Breast epithelium (tissue), 4 donors: ENCODE data around the gene EMILIN2. TPM values are rescaled to one million over a fixed set of nuclear protein-coding genes. Genes with fewer than 3 reads are reported as not detected.

Source experiments
- DNase-seq, 2 donors: peaks; one replicate each; pipeline ENCODE4 v3.0.0-alpha.2; 2019; ENCODE audit warnings: low spot score in 2 of 2
- H3K27ac ChIP-seq, 2 donors: fragments of 200-600 bp; sonication (generic) in 1 of 2; one replicate each; pipeline ENCODE4 v1.5.1; 2016 to 2019; ENCODE audit warnings: mild to moderate bottlenecking in 1 of 2
- H3K27me3 ChIP-seq, 2 donors: fragments of 200-600 bp; sonication (generic) in 1 of 2; one replicate each; pipeline versions ENCODE4 v1.5.1 to v1.6.0; 2017 to 2019; ENCODE audit warnings: control low read depth in 1 of 2, mild to moderate bottlenecking in 1 of 2
- H3K36me3 ChIP-seq: fragments of 200-600 bp; one replicate; pipeline ENCODE4 v1.5.1; 2019
- H3K4me1 ChIP-seq, 2 donors: fragments of 200-600 bp; sonication (generic); one replicate each; pipeline ENCODE4 v1.5.1; 2016 to 2019; ENCODE audit warnings: control low read depth in 1 of 2
- H3K4me3 ChIP-seq, 3 donors: fragments of 200-600 bp; sonication (generic); 1 replicate in 2 of 3; 2 replicates in 1 of 3; pipeline ENCODE4 v1.5.1; 2016 to 2019; ENCODE audit warnings: mild to moderate bottlenecking in 3 of 3, moderate library complexity in 2 of 3
- H3K9me3 ChIP-seq, 2 donors: fragments of 200-600 bp; sonication (generic) in 1 of 2; one replicate each; pipeline ENCODE4 v1.5.1; 2016 to 2019; ENCODE audit warnings: control low read depth in 1 of 2
- POLR2A ChIP-seq: fragments of 450-650 bp; IDR thresholded peaks from one replicate; pipeline ENCODE4 v1.6.1; 2016; ENCODE audit warnings: antibody characterized with exemption, mild to moderate bottlenecking, moderate library complexity
- POLR2AphosphoS5 ChIP-seq, 3 donors: sonication (generic); formaldehyde crosslinking; IDR thresholded peaks; one replicate each; pipeline ENCODE4 v1.6.1; 2017; ENCODE audit warnings: antibody characterized with exemption in 3 of 3
- intact Hi-C: fragments of 100-400 bp; cut with DNase I; formaldehyde crosslinking; loops from one replicate; pipeline ENCODE4 v1.15.1; 2023; ENCODE audit warnings: low total_unique reads
- total RNA-seq, 3 donors: library from RNA; depleted of rRNA; stranded (reverse); fragments of >200 nt; gene quantifications; one replicate each; pipeline ENCODE4 v1.1.0, GENCODE V29; 2016
- TF ChIP-seq, protein P1 (sequence below), 3 donors: fragments of 450-650 bp; IDR thresholded peaks; one replicate each; pipeline ENCODE4 v1.5.1; 2016 to 2017; ENCODE audit warnings: antibody characterized with exemption in 3 of 3, mild to moderate bottlenecking in 3 of 3, moderate library complexity in 3 of 3

The EMILIN2 gene
- total RNA-seq, 3 donors from 2014 or later: 23.9 to 45.1 (median 32.4) TPM

DNA sequence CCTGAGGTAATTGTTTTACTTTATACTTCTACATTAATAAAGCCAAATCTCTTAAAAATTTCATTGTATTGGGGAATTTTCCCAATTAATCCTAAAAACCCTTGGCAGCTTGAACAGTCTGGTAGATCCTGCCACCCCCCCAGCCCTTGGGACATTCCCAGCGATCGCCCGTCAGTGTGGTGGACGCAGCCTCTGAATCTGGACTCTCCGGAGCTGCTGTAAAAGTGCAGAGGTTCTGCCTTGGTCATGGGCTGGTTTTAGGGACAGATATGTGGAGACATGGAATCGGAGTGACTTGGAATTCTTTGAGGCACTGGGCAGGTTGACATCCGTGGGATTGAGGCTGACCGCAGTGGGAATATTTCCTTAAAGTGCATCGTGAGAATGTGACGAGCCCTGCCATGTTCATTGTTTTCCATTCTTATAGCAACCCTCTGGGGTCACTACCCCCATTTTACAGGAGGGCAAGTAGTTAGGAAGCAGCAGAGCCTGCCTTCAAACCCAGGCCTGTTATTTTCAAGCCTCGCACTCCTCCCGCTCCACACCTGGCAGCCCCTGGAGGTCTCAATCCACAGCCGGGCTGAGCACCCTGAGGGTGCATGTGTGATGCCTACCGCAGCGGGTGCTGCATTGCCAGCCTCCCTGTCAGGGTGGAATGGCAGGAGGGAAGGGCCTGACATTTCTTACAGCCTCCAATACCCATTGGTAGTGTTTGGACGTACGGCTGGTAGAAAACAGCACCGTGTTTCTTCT lies 6.5 kb downstream of the EMILIN2 start:
- Histone ChIP-seq H3K4me3 (no peak overlapping the region), H3K27ac (peak overlapping the region in 1 of 2 donors; percentile 61), H3K4me1 (no peaks in the 10 kb centered on the region), H3K36me3 (no peaks in the 10 kb centered on the region), H3K27me3 (peaks cover 0 to 3% of the 10 kb centered on the region in 2 donors), H3K9me3 (no peaks in the 10 kb centered on the region)
- TF ChIP-seq, protein P1, sequence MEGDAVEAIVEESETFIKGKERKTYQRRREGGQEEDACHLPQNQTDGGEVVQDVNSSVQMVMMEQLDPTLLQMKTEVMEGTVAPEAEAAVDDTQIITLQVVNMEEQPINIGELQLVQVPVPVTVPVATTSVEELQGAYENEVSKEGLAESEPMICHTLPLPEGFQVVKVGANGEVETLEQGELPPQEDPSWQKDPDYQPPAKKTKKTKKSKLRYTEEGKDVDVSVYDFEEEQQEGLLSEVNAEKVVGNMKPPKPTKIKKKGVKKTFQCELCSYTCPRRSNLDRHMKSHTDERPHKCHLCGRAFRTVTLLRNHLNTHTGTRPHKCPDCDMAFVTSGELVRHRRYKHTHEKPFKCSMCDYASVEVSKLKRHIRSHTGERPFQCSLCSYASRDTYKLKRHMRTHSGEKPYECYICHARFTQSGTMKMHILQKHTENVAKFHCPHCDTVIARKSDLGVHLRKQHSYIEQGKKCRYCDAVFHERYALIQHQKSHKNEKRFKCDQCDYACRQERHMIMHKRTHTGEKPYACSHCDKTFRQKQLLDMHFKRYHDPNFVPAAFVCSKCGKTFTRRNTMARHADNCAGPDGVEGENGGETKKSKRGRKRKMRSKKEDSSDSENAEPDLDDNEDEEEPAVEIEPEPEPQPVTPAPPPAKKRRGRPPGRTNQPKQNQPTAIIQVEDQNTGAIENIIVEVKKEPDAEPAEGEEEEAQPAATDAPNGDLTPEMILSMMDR (IDR thresholded peaks at IDR 0.05): no peak
- TF ChIP-seq POLR2AphosphoS5 (IDR thresholded peaks at IDR 0.05): no peak
- TF ChIP-seq POLR2A: no peak
- intact Hi-C loops: no loop called here
- DNase-seq: no peak

DNA sequence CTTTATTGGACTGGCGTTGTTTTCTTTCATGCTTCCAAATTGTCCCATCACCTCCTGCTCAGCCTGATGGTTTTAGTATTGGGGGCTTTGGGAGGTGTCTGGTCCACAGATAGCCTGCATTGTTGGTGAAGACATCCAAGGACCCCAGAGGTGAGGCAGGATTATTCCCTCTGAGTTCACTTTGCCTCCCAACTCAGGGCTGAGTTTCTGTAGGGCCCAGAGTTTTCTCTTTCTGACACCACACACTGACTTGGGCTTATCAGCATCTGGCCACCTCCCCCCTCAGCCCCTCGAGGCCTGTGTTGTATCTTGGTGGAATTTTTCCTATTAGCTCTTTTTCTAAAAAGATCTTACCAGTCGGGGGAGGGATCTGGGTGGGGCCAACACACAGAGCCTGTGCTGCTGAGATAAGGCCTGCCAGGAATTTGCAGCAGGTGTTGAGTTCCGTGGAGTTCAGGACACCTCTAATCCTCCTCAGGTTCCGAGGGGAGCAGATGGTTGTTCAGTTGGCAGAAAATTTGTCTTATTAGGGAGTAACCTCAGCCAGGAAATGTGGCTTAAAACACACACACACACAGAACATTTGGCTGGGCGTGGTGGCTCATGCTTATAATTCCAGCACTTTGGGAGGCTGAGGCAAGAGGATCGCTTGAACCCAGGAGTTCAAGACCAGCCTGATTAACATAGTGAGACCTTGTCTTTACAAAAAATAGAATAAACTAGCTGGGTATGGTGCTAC lies 7.3 kb downstream of the EMILIN2 start:
- DNase-seq: no peak
- Histone ChIP-seq H3K9me3 (peaks cover 0 to under 1% of the 10 kb centered on the region in 2 donors), H3K4me3 (no peak overlapping the region), H3K36me3 (no peaks in the 10 kb centered on the region), H3K4me1 (no peaks in the 10 kb centered on the region), H3K27ac (peak overlapping the region; percentile 21 to 61), H3K27me3 (peaks cover 0 to 3% of the 10 kb centered on the region in 2 donors)
- intact Hi-C loops: no loop called here
- TF ChIP-seq POLR2A: no peak
- TF ChIP-seq, protein P1 (IDR thresholded peaks at IDR 0.05): no peak
- no peak for TF ChIP-seq POLR2AphosphoS5 (IDR thresholded peaks at IDR 0.05)

DNA sequence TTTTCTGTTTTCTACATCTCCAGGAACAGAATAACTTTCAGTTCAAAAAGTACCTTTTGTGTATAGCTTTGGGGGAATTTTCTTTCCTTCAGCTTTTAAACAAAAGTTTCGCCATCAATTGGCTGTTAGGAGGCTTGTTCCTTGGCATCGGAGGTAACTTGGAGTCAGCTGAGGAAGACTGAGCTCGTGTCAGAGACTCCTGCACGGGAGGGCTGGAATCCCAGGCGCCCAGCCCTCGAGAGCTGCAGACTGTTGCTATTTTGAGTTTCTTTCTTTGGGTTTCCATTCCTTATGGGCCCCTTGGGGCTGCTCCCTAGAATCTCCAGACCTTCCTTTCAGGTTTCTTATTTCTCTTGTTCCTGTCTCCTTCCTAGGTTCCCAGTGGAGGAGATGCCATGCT lies 8.1 kb downstream of the EMILIN2 start:
- no peak for DNase-seq
- H3K27me3 ChIP-seq: peaks cover 0 to 3% of the 10 kb centered on the region in 2 donors
- no peaks in the 10 kb centered on the region for H3K36me3 ChIP-seq
- TF ChIP-seq, protein P1 (IDR thresholded peaks at IDR 0.05): no peak
- TF ChIP-seq POLR2AphosphoS5 (IDR thresholded peaks at IDR 0.05): peak in 1 of 3 donors; percentile 20
- no peak for TF ChIP-seq POLR2A
- no peaks in the 10 kb centered on the region for H3K4me1 ChIP-seq
- H3K9me3 ChIP-seq: peaks cover 0 to 8% of the 10 kb centered on the region in 2 donors
- H3K4me3 ChIP-seq: no peak overlapping the region
- intact Hi-C loops: no loop called here
- H3K27ac ChIP-seq: peak overlapping the region; percentile 21 to 85

DNA sequence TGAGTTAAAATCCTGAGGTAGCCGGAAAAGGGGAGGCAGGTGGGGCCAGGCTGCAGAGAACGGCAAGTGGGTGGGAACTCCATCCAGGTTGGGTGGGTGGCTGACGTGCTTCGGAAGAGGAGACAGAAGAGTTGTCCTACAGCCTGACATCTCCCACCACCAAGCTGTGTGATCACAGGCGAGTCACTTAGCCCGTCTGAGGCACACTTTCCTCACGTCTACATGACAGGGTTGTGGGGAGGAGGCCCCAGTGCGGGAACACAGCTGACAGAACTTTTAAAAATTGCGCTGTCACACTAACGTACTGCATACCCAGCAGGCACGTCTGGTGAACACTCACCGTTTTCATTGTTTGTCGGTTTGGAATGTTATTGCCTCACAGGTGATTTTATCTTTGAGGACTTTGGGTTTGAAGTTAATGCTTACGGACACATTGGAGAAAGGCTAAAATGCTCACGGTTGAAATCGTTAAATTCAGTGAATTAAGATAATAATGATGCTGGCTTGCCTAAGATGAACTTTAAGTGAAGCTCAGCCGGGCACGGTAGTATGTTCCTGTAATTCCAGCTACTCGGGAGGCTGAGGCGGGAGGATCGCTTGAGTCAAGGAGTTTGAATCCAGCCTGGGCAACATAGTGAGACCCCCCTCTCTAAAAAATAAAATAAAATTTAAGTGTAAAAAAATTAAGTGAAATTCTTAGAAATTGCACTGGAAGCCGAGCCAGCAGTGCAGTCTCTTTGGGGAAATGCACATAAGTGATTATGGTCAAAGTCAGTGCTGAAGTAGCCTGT lies 8.9 kb downstream of the EMILIN2 start:
- Histone ChIP-seq H3K9me3 (peaks cover 0 to 9% of the 10 kb centered on the region in 2 donors), H3K36me3 (no peaks in the 10 kb centered on the region), H3K4me1 (no peaks in the 10 kb centered on the region), H3K27me3 (no peaks in the 10 kb centered on the region), H3K27ac (peak overlapping the region; percentile 50 to 85), H3K4me3 (no peak overlapping the region)
- intact Hi-C loops: no loop called here
- TF ChIP-seq, protein P1 (IDR thresholded peaks at IDR 0.05): no peak
- TF ChIP-seq POLR2AphosphoS5 (IDR thresholded peaks at IDR 0.05) (no peak), POLR2A (no peak)
- DNase-seq: no peak
